ENCODE data around the gene ARHGEF28. TPM values are rescaled to one million over a fixed set of nuclear protein-coding genes. Genes with fewer than 3 reads are reported as not detected.

ARHGEF28 gene
- total RNA-seq, 1 experiment from 2014 or later: 0.57 TPM

- Histone ChIP-seq H4K20me1 (ENCODE audit: control insufficient read depth, insufficient read depth, insufficient read length) (no peaks in the 10 kb centered on the region), H4K91ac (ENCODE audit: insufficient read length, low read depth, low read length) (no peak overlapping the region), H2BK5ac (ENCODE audit: insufficient read length, low read length) (no peak overlapping the region), H2AFZ (ENCODE audit: low read length) (no peak overlapping the region), H3K4ac (ENCODE audit: low read depth, low read length) (no peak overlapping the region), H4K5ac (ENCODE audit: insufficient read length, low read depth, low read length) (no peak overlapping the region), H2BK15ac (ENCODE audit: low read depth, low read length) (no peak overlapping the region), H3K79me2 (ENCODE audit: insufficient read depth, low read length) (no peaks in the 10 kb centered on the region), H3K27ac (ENCODE audit: insufficient read length, low read depth, low read length) (no peak overlapping the region), H3K79me1 (ENCODE audit: insufficient read depth, low read depth, low read length, poor library complexity, severe bottlenecking) (no peaks in the 10 kb centered on the region), H2AK5ac (ENCODE audit: insufficient read length, low read length) (no peak overlapping the region), H2BK20ac (ENCODE audit: low read depth, low read length, poor library complexity, severe bottlenecking) (no peak overlapping the region), H3K14ac (ENCODE audit: insufficient read depth, low read length) (peak overlapping the region; percentile 33; the same call in 1 of the 2 replicates), H3K4me2 (ENCODE audit: insufficient read depth, insufficient read length, low read length) (no peak overlapping the region), H3K18ac (ENCODE audit: insufficient read length, low read depth, low read length) (no peak overlapping the region), H3K23me2 (ENCODE audit: insufficient read length, low read depth, low read length, poor library complexity, severe bottlenecking) (no peaks in the 10 kb centered on the region), H3K4me1 (ENCODE audit: insufficient read depth, low read length) (no peaks in the 10 kb centered on the region), H3T11ph (ENCODE audit: low read length) (no peak overlapping the region), H4K8ac (replicated peaks; ENCODE audit: insufficient read length, low read depth, low read length) (no peak overlapping the region), H3K56ac (ENCODE audit: insufficient read length, low read depth, low read length) (no peak overlapping the region), H3K23ac (ENCODE audit: insufficient read length, low read depth, low read length) (no peak overlapping the region), H2BK120ac (ENCODE audit: low read depth, low read length, poor library complexity, severe bottlenecking) (no peak overlapping the region), H3K9me3 (ENCODE audit: control insufficient read depth, low read depth, low read length) (no peaks in the 10 kb centered on the region), H2BK12ac (ENCODE audit: insufficient read length, low read depth, low read length) (no peak overlapping the region), H3K9ac (ENCODE audit: extremely low read depth, insufficient read length, low read length) (no peak overlapping the region), H3K27me3 (ENCODE audit: insufficient read depth, low read length) (no peaks in the 10 kb centered on the region)
- Mint-ChIP-seq H3K27me3 (ENCODE audit: low read depth) (no peaks in the 10 kb centered on the region; the same call in 1 of the 2 replicates), H3K4me1 (peaks cover 0 to 7% of the 10 kb centered on the region in 2 experiments; a peak in 2 of 4 replicates), H3K36me3 (ENCODE audit: insufficient read depth in 1 of 3, low read depth in 3 of 3) (no peaks in the 10 kb centered on the region), H3K9me3 (no peaks in the 10 kb centered on the region), H3K27ac (no peak overlapping the region), H3K4me3 (no peak overlapping the region)
- no peak for TF ChIP-seq CTCF (conservative IDR thresholded peaks at IDR 0.05)
- DNase-seq: no peak
- WGBS (ENCODE audit: extremely low coverage, insufficient read length, low lambda C conversion rate): no CpG with 5 or more reads among the region's 11 CpGs
Observed at GRCh38 chr5:73796164-73797131, 170.5 kb downstream of the ARHGEF28 start.
